ENCODE results near the gene CD81. TPM values are rescaled to one million over a fixed set of nuclear protein-coding genes. Genes with fewer than 3 reads are reported as not detected.

Gene CD81
- total RNA-seq, 3 donors from 2014 or later, result 311 to 770 (median 330) TPM

- Histone ChIP-seq H3K27me3 (no peaks in the 10 kb centered on the region), H3K9me3 (no peaks in the 10 kb centered on the region), H3K4me1 (no peaks in the 10 kb centered on the region), H3K4me3 (no peak overlapping the region), H3K36me3 (no peaks in the 10 kb centered on the region), H3K27ac (no peak overlapping the region)
- TF ChIP-seq POLR2A (IDR thresholded peaks at IDR 0.05) (no peak), POLR2AphosphoS5 (IDR thresholded peaks at IDR 0.05) (no peak), CTCF (IDR thresholded peaks at IDR 0.05) (no peak)
- DNase-seq (ENCODE audit: low spot score in 2 of 2), result no peak
- intact Hi-C loops (cut with DNase I; ENCODE audit: low total_unique reads), result no loop called here
These were observed 69.6 kb downstream of the CD81 start for GRCh38 chr11:2446590-2447252.

Other genes with a start within 250 kb of the CD81 start
- 10 to 100 TPM; 13.6 to 65.7 (median 65.2) TPM for gene IGF2, start 237.9 kb upstream of the CD81 start, total RNA-seq
- gene INS, start 216.1 kb upstream of the CD81 start, total RNA-seq, result not detected
- gene TH, start 205.5 kb upstream of the CD81 start, total RNA-seq, result not detected
- 1 to 10 TPM in 2 of 3 donors, under 1 TPM in 1; 0.96 to 4.8 (median 3.3) TPM for gene ASCL2, start 106.7 kb upstream of the CD81 start, total RNA-seq
- 1 to 10 TPM in 1 of 3 donors, under 1 TPM in 2; 0.33 to 1.0 (median 0.96) TPM for gene C11orf21, start 75.4 kb upstream of the CD81 start, total RNA-seq
- 1 to 10 TPM in 2 of 3 donors, under 1 TPM in 1; 0.33 to 2.4 (median 1.0) TPM for gene TSPAN32, start 75.3 kb upstream of the CD81 start, total RNA-seq
- gene TSSC4, start 23.4 kb downstream of the CD81 start, total RNA-seq, result 10 to 100 TPM; 36.8 to 44.9 (median 37.2) TPM
- gene TRPM5, start 67.2 kb downstream of the CD81 start, total RNA-seq, result not detected
- gene KCNQ1, start 67.7 kb downstream of the CD81 start, total RNA-seq, result 1 to 10 TPM; 3.6 to 6.2 (median 5.1) TPM